Kidney epithelial cell (primary cell): ENCODE measurements around the gene GALM. TPM values are rescaled to one million over a fixed set of nuclear protein-coding genes. Genes with fewer than 3 reads are reported as not detected.

Experiments
- DNase-seq: peaks from one replicate; pipeline ENCODE4 v3.0.0-alpha.2; 2010; ENCODE audit warnings: low read depth
- H3K27me3 ChIP-seq: 2 replicates; pipeline ENCODE4 v1.6.0; 2011; ENCODE audit warnings: low read length; ENCODE audit not compliant: control insufficient read depth, insufficient read depth
- H3K36me3 ChIP-seq: 2 replicates; pipeline ENCODE4 v1.5.1; 2011; ENCODE audit warnings: low read length; ENCODE audit not compliant: control insufficient read depth, insufficient read depth
- H3K4me3 ChIP-seq: 2 replicates; pipeline ENCODE4 v1.5.1; 2011; ENCODE audit warnings: low read depth, mild to moderate bottlenecking, control low read depth, low read length
- total RNA-seq: library from RNA; depleted of rRNA; stranded (reverse); fragments of >200 nt; gene quantifications from 2 replicates; pipeline ENCODE4 v1.2.3, GENCODE V29; 2015
- TF ChIP-seq, protein P1 (sequence below): IDR thresholded peaks from 2 replicates; pipeline ENCODE4 v1.5.1; 2011; ENCODE audit warnings: mild to moderate bottlenecking, moderate library complexity, low read length, control low read depth, inconsistent platforms; ENCODE audit not compliant: insufficient read depth, poor library complexity, severe bottlenecking

GALM gene
- total RNA-seq, 1 donor from 2014 or later = 10.1 TPM

GRCh38 chr2:38653380-38653714, 12.6 kb upstream of the GALM start:
- no peak overlapping the region for H3K4me3 ChIP-seq
- no peak for DNase-seq
- H3K36me3 ChIP-seq = no peaks in the 10 kb centered on the region
- H3K27me3 ChIP-seq = peaks cover 4% of the 10 kb centered on the region
- TF ChIP-seq, protein P1, sequence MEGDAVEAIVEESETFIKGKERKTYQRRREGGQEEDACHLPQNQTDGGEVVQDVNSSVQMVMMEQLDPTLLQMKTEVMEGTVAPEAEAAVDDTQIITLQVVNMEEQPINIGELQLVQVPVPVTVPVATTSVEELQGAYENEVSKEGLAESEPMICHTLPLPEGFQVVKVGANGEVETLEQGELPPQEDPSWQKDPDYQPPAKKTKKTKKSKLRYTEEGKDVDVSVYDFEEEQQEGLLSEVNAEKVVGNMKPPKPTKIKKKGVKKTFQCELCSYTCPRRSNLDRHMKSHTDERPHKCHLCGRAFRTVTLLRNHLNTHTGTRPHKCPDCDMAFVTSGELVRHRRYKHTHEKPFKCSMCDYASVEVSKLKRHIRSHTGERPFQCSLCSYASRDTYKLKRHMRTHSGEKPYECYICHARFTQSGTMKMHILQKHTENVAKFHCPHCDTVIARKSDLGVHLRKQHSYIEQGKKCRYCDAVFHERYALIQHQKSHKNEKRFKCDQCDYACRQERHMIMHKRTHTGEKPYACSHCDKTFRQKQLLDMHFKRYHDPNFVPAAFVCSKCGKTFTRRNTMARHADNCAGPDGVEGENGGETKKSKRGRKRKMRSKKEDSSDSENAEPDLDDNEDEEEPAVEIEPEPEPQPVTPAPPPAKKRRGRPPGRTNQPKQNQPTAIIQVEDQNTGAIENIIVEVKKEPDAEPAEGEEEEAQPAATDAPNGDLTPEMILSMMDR = no peak

- peaks cover 4% of the 10 kb centered on the region for H3K27me3 ChIP-seq
- H3K36me3 ChIP-seq = no peaks in the 10 kb centered on the region
- H3K4me3 ChIP-seq = no peak overlapping the region
- DNase-seq = no peak
- TF ChIP-seq, protein P1 = no peak
Observed at GRCh38 chr2:38653715-38654527, 12.0 kb upstream of the GALM start.

DNA sequence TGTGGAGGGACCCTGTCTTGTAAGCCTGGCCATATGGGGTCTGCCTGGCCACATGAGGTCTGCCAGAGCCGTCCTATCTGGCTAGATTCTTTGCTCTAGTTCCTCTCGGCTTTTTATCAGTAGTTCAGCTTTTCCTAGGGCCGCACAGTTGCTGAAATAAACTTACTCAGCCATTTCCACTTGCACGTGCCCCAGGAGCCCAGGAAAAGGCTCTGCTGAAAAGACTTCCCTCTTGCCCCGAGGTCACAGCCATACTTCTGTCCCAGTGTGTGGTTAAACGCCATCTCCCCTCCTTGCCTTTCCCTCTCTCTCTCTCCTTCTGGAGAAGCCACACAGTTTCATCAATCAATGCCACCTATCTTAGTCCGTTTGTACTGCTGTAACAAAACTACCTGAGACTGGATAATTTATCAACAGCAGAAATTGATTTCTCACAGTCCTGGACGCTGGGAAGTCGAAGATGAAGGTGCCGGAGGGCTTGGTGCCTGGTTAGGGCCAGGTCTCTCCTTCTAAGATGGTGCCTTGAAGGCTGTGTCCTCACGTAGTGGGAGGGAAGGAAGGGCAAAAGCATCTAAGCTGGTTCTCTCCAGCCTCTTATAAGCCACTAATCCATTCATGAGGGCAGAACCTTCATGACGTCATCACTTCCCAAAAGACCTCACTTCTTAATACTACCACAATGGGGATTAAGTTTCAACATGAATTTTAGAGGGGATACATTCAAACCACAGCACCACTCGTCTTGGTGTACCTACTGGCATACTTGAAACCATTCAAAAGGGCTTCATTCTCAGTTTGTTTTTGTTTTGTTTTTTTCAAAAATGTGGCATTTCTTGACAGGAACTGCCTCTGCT, 11.2 kb upstream of the GALM start:
- TF ChIP-seq, protein P1 = no peak
- Histone ChIP-seq H3K27me3 (peaks cover 4% of the 10 kb centered on the region), H3K4me3 (no peak overlapping the region), H3K36me3 (no peaks in the 10 kb centered on the region)
- DNase-seq = no peak

DNA sequence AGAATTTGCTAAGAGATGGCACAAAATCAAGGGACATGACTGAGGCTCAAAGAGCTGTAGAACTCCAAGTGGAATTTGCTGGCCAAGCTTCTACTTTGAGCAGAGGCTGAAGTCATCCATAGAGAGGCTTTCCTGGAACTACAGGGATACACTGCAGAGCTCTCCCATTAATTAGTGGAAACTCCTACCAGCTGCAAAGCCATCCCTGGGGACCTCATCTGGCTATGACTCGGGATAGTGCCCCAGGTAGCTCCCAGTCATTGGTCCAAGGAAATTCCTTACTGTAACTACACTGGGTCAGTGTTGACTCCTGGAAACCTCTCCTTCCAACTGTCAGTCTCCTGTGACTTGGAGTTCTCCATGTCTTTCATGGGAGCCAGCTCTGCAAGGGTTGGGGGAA, 10.5 kb upstream of the GALM start:
- H3K4me3 ChIP-seq = no peak overlapping the region
- DNase-seq = no peak
- H3K36me3 ChIP-seq = no peaks in the 10 kb centered on the region

DNA sequence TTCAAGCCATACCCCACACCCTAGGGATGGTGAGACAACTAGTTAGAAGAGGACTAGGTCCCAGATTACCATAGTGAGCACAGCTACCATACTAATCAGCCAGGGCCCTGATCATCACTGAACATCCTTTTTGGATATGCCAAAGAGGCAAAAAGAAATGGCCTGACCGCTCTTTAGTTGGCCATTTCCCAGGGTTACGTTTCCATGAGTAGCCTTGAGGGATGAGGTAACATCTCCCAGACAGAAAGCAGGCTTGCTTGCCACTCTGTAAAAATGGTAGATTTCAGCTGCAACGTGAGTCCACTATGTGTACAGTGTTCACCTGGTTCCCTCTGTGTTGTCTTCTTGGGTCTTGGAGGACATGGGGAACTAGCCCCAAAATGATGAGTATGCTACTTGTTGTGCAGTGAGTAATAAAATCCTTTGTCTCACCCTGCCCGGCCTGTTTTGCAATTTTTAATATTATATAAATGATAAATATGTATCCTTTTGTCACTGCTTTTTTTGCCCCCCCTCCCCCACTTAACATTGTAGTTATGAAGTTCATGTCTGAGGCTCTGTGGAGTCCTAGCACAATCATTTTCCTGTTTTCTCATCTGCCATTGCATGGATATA, 8.9 kb upstream of the GALM start:
- TF ChIP-seq, protein P1 = no peak
- H3K4me3 ChIP-seq = no peak overlapping the region
- H3K36me3 ChIP-seq = no peaks in the 10 kb centered on the region
- no peaks in the 10 kb centered on the region for H3K27me3 ChIP-seq
- DNase-seq = no peak

More for the DNA sequence above, 10.5 kb upstream of the GALM start:
- H3K27me3 ChIP-seq = peaks cover 4% of the 10 kb centered on the region
- TF ChIP-seq, protein P1 = no peak
